RWPE1 (cell line): ENCODE data around the gene GDPD5.

Experiments used
- CTCF ChIA-PET: fragments of 350-600 bp; sonication (Branson Sonifier 250); formaldehyde crosslinking; extraction: SDS; loops from one replicate; lab custom pipeline; 2021; lab: Yijun Ruan, JAX
- POLR2A ChIA-PET: fragments of 400-600 bp; formaldehyde crosslinking; extraction: SDS; loops from one replicate; lab custom pipeline; 2020; ENCODE audit warnings: antibody characterized with exemption; ENCODE audit not compliant: low non-redundant PET; lab: Yijun Ruan, JAX
- DNase-seq: peaks from one replicate; pipeline ENCODE4 v3.0.0; 2012; ENCODE audit warnings: low spot score
- H3K27ac ChIP-seq: fragments of 450-650 bp; 2 replicates; pipeline ENCODE4 v1.5.1; 2017
- CTCF ChIP-seq: fragments of 450-650 bp; conservative IDR thresholded peaks from 2 replicates; pipeline ENCODE4 v1.5.1; 2017; ENCODE audit warnings: low read depth, mild to moderate bottlenecking

GDPD5 gene

GRCh38 chr11:75568616-75569219 is 43.0 kb upstream of the GDPD5 start:
- TF ChIP-seq CTCF, result no peak
- ChIA-PET POLR2A (no interaction called here), CTCF (interaction anchor here (0.6 kb wide), 1 partner anchor 208 kb away, joined by 3 read pairs; no protein-coding TSS in a partner anchor)
- peak overlapping the region; percentile 43 for H3K27ac ChIP-seq
- no peak for DNase-seq

- ChIA-PET CTCF (interaction anchor here (0.6 kb wide), 1 partner anchor 207 kb away, joined by 3 read pairs; no protein-coding TSS in a partner anchor), POLR2A (no interaction called here)
- no peak for DNase-seq
- no peak for TF ChIP-seq CTCF
- peak overlapping the region; percentile 43 for H3K27ac ChIP-seq
These were observed 42.2 kb upstream of the GDPD5 start for GRCh38 chr11:75567971-75568370.

GRCh38 chr11:75566763-75567279 is 41.1 kb upstream of the GDPD5 start:
- ChIA-PET CTCF (no interaction called here), POLR2A (no interaction called here)
- DNase-seq, result no peak
- TF ChIP-seq CTCF, result no peak
- H3K27ac ChIP-seq, result no peak overlapping the region; the same call in 1 of the 2 replicates

GRCh38 chr11:75565916-75566762 is 40.4 kb upstream of the GDPD5 start:
- POLR2A ChIA-PET, result interaction anchor here (0.6 kb wide), 1 partner anchor 9 kb away, joined by 3 read pairs; no protein-coding TSS in a partner anchor
- no peak for TF ChIP-seq CTCF
- DNase-seq, result no peak
- H3K27ac ChIP-seq, result peak overlapping the region; percentile 97
- CTCF ChIA-PET, result no interaction called here

GRCh38 chr11:75565221-75565814 is 39.6 kb upstream of the GDPD5 start:
- peak overlapping the region; percentile 97 for H3K27ac ChIP-seq
- POLR2A ChIA-PET, result no interaction called here

More at GRCh38 chr11:75565221-75565814, 39.6 kb upstream of the GDPD5 start:
- DNase-seq, result no peak
- no peak for TF ChIP-seq CTCF
- CTCF ChIA-PET, result no interaction called here
